Stimulated activated CD4-positive, alpha-beta T cell treated with anti-CD3 and anti-CD28 coated beads, Interleukin-2, amount 100 ng/mL, for 24 hours (primary cell): ENCODE data around the gene RTF1.

ENCODE experiments used
- DNase-seq, 2 donors: peaks; one replicate each; pipeline ENCODE4 v3.0.0-alpha.2; 2020

Gene RTF1

GRCh38 chr15:41490355-41490754, 73.5 kb downstream of the RTF1 start:
- peak in 1 of 2 donors; percentile 37 for DNase-seq

GRCh38 chr15:41491889-41492288, 75.0 kb downstream of the RTF1 start:
- DNase-seq = no peak

- DNase-seq = no peak
Observed at GRCh38 chr15:41492597-41493204, 75.8 kb downstream of the RTF1 start.

- DNase-seq = peak; percentile 91 to 94
Observed at GRCh38 chr15:41493205-41493901, 76.5 kb downstream of the RTF1 start, which contains the start of gene ITPKA. ITPKA (plus strand) TSS chr15:41493874; CDS start chr15:41493928, 54 bp downstream.

- no peak for DNase-seq
Observed at GRCh38 chr15:41493902-41494189, 77.0 kb downstream of the RTF1 start.

- peak; percentile 43 to 56 for DNase-seq
Observed at GRCh38 chr15:41494190-41494921, 77.5 kb downstream of the RTF1 start.

GRCh38 chr15:41494922-41495735, 78.2 kb downstream of the RTF1 start:
- peak; percentile 53 to 54 for DNase-seq

- DNase-seq = peak in 1 of 2 donors; percentile 40
Observed at GRCh38 chr15:41495736-41496599, 79.1 kb downstream of the RTF1 start.

GRCh38 chr15:41498657-41499056, 81.8 kb downstream of the RTF1 start:
- DNase-seq = no peak

- no peak for DNase-seq
Observed at GRCh38 chr15:41499109-41499851, 82.4 kb downstream of the RTF1 start.

- DNase-seq = peak in 1 of 2 donors; percentile 59
Observed at GRCh38 chr15:41501191-41501917, 84.5 kb downstream of the RTF1 start.

GRCh38 chr15:41501931-41502794, 85.3 kb downstream of the RTF1 start:
- DNase-seq = peak in 1 of 2 donors; percentile 40

GRCh38 chr15:41502795-41503668, 86.1 kb downstream of the RTF1 start:
- DNase-seq = peak in 1 of 2 donors; percentile 30

- DNase-seq = no peak
Observed at GRCh38 chr15:41503669-41504010, 86.7 kb downstream of the RTF1 start.

- DNase-seq = no peak
Observed at GRCh38 chr15:41504751-41505492, 88.0 kb downstream of the RTF1 start.

- DNase-seq = no peak
Observed at GRCh38 chr15:41505776-41506175, 88.9 kb downstream of the RTF1 start.

GRCh38 chr15:41506796-41507341, 90.0 kb downstream of the RTF1 start:
- DNase-seq = no peak
